ENCODE results near the gene TSPEAR.

TSPEAR gene

DNA sequence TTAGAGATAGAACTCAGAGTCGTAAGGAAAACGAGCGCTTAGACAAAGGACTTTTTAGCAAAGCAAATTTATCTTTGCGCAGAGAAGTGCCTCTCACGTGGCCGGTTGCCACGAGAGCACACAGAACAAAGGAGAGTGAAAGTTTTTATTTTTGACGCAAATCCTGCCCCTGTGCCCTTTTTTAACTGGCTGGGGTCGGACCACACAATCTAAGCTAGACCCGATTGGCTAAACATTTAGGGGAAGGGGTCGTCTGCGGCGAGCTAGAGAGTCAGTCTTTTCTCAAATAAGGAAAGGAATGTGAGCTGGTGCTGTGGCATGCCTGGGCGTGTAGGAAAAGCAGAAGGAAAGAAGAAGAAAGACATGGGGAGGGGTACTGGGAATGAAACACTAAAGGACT, 162.4 kb downstream of the TSPEAR start:
- H3K9me3 ChIP-seq (ENCODE audit: control insufficient read depth in 5 of 5, low read length in 5 of 5), result peaks cover 0 to 9% (median 2%) of the 10 kb centered on the region in 5 donors
- H3K4me1 ChIP-seq (ENCODE audit: control insufficient read depth in 5 of 5, insufficient read depth in 5 of 5, low read length in 5 of 5), result no peaks in the 10 kb centered on the region
- no peaks in the 10 kb centered on the region for H3K36me3 ChIP-seq (ENCODE audit: control insufficient read depth in 5 of 5, insufficient read depth in 5 of 5, low read length in 5 of 5)
- no peak overlapping the region for H3K9ac ChIP-seq (ENCODE audit: low read length in 5 of 5)
- no peak overlapping the region for H3K27ac ChIP-seq (ENCODE audit: low read depth, low read length)
- H3K27me3 ChIP-seq (ENCODE audit: control insufficient read depth in 5 of 5, insufficient read depth in 4 of 5, low read length in 5 of 5), result peaks cover 18 to 43% (median 32%) of the 10 kb centered on the region in 5 donors
- no peak overlapping the region for H3K4me3 ChIP-seq (ENCODE audit: low read depth in 1 of 5, low read length in 5 of 5)

GRCh38 chr21:44548381-44548780, 163.0 kb downstream of the TSPEAR start:
- no peaks in the 10 kb centered on the region for H3K36me3 ChIP-seq (ENCODE audit: control insufficient read depth in 5 of 5, insufficient read depth in 5 of 5, low read length in 5 of 5)
- no peak overlapping the region for H3K4me3 ChIP-seq (ENCODE audit: low read depth in 1 of 5, low read length in 5 of 5)
- no peaks in the 10 kb centered on the region for H3K4me1 ChIP-seq (ENCODE audit: control insufficient read depth in 5 of 5, insufficient read depth in 5 of 5, low read length in 5 of 5)
- no peak overlapping the region for H3K27ac ChIP-seq (ENCODE audit: low read depth, low read length)
- peaks cover 0 to 9% (median 2%) of the 10 kb centered on the region in 5 donors for H3K9me3 ChIP-seq (ENCODE audit: control insufficient read depth in 5 of 5, low read length in 5 of 5)
- H3K27me3 ChIP-seq (ENCODE audit: control insufficient read depth in 5 of 5, insufficient read depth in 4 of 5, low read length in 5 of 5), result peaks cover 16 to 40% (median 32%) of the 10 kb centered on the region in 5 donors
- no peak overlapping the region for H3K9ac ChIP-seq (ENCODE audit: low read length in 5 of 5)

GRCh38 chr21:44547656-44548331, 163.6 kb downstream of the TSPEAR start:
- H3K27me3 ChIP-seq (ENCODE audit: control insufficient read depth in 5 of 5, insufficient read depth in 4 of 5, low read length in 5 of 5), result peaks cover 16 to 40% (median 29%) of the 10 kb centered on the region in 5 donors
- H3K9me3 ChIP-seq (ENCODE audit: control insufficient read depth in 5 of 5, low read length in 5 of 5), result peaks cover 0 to 9% (median 4%) of the 10 kb centered on the region in 5 donors
- H3K4me1 ChIP-seq (ENCODE audit: control insufficient read depth in 5 of 5, insufficient read depth in 5 of 5, low read length in 5 of 5), result no peaks in the 10 kb centered on the region
- no peaks in the 10 kb centered on the region for H3K36me3 ChIP-seq (ENCODE audit: control insufficient read depth in 5 of 5, insufficient read depth in 5 of 5, low read length in 5 of 5)
- H3K9ac ChIP-seq (ENCODE audit: low read length in 5 of 5), result no peak overlapping the region
- no peak overlapping the region for H3K27ac ChIP-seq (ENCODE audit: low read depth, low read length)
- no peak overlapping the region for H3K4me3 ChIP-seq (ENCODE audit: low read depth in 1 of 5, low read length in 5 of 5)

DNA sequence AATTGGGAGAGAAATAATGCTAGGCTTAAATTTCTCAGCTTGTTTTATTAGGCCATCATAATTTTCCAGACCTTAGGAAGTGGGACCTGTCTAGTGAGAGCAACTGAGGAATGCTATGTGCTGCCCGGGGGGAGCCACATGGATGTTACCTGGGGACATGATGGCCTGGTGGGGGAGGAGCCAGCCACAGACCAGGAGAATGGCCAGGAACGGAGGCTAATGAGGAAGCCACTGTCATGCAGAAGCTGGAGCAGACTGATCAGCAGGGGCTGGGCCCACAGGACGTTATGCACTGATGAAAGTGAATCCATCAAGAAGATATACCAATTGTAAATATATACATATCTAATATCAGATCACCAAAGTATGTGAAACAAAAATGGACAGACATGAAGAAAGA, 166.8 kb downstream of the TSPEAR start:
- no peak overlapping the region for H3K27ac ChIP-seq (ENCODE audit: low read depth, low read length)
- peaks cover 0 to 11% (median 8%) of the 10 kb centered on the region in 5 donors for H3K9me3 ChIP-seq (ENCODE audit: control insufficient read depth in 5 of 5, low read length in 5 of 5)
- peaks cover 8 to 24% (median 14%) of the 10 kb centered on the region in 5 donors for H3K27me3 ChIP-seq (ENCODE audit: control insufficient read depth in 5 of 5, insufficient read depth in 4 of 5, low read length in 5 of 5)
- no peak overlapping the region for H3K9ac ChIP-seq (ENCODE audit: low read length in 5 of 5)
- no peak overlapping the region for H3K4me3 ChIP-seq (ENCODE audit: low read depth in 1 of 5, low read length in 5 of 5)
- no peaks in the 10 kb centered on the region for H3K4me1 ChIP-seq (ENCODE audit: control insufficient read depth in 5 of 5, insufficient read depth in 5 of 5, low read length in 5 of 5)
- no peaks in the 10 kb centered on the region for H3K36me3 ChIP-seq (ENCODE audit: control insufficient read depth in 5 of 5, insufficient read depth in 5 of 5, low read length in 5 of 5)

DNA sequence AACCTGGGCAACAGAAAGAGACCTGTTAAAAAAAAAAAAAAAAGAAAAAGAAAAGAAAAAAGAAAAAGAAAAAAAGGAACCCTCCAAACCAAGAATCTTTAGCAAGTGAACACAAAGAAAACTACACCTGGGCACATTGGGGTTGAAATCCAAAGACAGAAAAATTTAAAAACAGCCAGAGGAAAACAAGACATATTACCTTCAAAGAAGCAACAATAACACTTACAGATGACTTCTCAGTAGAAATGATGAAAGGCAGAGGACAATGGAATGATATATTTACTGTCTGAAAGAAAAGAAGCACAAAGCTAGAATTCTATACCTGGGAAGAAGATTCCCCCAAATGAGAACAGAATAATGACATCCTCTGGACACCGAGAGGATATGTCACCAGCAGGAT, 168.7 kb downstream of the TSPEAR start:
- Histone ChIP-seq H3K27ac (ENCODE audit: low read depth, low read length) (no peak overlapping the region), H3K9ac (ENCODE audit: low read length in 5 of 5) (no peak overlapping the region), H3K36me3 (ENCODE audit: control insufficient read depth in 5 of 5, insufficient read depth in 5 of 5, low read length in 5 of 5) (no peaks in the 10 kb centered on the region), H3K9me3 (ENCODE audit: control insufficient read depth in 5 of 5, low read length in 5 of 5) (peaks cover 0 to 11% (median 8%) of the 10 kb centered on the region in 5 donors), H3K4me1 (ENCODE audit: control insufficient read depth in 5 of 5, insufficient read depth in 5 of 5, low read length in 5 of 5) (no peaks in the 10 kb centered on the region), H3K27me3 (ENCODE audit: control insufficient read depth in 5 of 5, insufficient read depth in 4 of 5, low read length in 5 of 5) (peaks cover 3 to 10% (median 9%) of the 10 kb centered on the region in 5 donors), H3K4me3 (ENCODE audit: low read depth in 1 of 5, low read length in 5 of 5) (no peak overlapping the region)

GRCh38 chr21:44540741-44541288, 170.6 kb downstream of the TSPEAR start:
- Histone ChIP-seq H3K27ac (ENCODE audit: low read depth, low read length) (no peak overlapping the region), H3K9me3 (ENCODE audit: control insufficient read depth in 5 of 5, low read length in 5 of 5) (peaks cover 0 to 11% (median 0%) of the 10 kb centered on the region in 5 donors), H3K9ac (ENCODE audit: low read length in 5 of 5) (no peak overlapping the region), H3K4me3 (ENCODE audit: low read depth in 1 of 5, low read length in 5 of 5) (no peak overlapping the region), H3K36me3 (ENCODE audit: control insufficient read depth in 5 of 5, insufficient read depth in 5 of 5, low read length in 5 of 5) (no peaks in the 10 kb centered on the region), H3K4me1 (ENCODE audit: control insufficient read depth in 5 of 5, insufficient read depth in 5 of 5, low read length in 5 of 5) (no peaks in the 10 kb centered on the region), H3K27me3 (ENCODE audit: control insufficient read depth in 5 of 5, insufficient read depth in 4 of 5, low read length in 5 of 5) (peaks cover 3 to 9% (median 9%) of the 10 kb centered on the region in 5 donors)

DNA sequence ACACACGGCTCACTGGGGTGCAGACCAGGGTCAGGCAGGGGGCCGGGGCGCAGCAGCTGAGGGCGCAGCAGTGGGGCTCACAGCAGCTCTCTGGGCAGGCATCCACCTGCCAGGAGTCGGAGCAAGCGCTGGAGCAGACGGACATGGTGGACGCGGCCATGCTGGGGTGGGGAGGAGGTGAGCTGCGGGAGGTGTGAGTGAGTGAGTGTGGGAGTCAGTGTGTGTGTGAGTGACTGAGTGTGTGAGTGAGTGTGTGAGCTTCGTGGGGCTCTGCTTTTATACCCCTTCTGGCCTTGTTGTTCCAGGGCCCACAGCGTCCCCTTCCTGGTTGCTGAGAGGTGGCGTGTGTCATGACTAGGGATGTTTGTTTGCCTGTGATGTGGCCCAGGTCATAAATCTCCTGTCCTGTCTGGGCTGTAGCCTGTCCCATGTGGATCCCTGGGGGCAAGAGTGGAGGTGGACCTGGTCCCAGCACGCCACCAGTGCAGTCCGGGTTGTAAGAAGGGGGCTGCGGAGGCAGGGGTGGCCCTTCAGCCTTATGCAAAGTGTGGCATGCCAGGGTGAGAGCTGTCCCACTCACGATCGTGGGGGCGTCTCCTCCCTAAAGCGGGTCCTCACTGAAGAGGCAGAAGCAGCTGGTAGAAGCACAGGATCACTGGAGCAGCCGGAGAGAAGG, 171.2 kb downstream of the TSPEAR start, which contains the start of gene KRTAP10-1:
Gene KRTAP10-1 (minus strand): TSS at position 205 of the 676 bp plus-strand sequence. CDS start 45 bp downstream, at position 160.
- peaks cover 0 to 11% (median 0%) of the 10 kb centered on the region in 5 donors for H3K9me3 ChIP-seq (ENCODE audit: control insufficient read depth in 5 of 5, low read length in 5 of 5)
- no peak within 1 kb of the TSS for H3K27ac ChIP-seq (ENCODE audit: low read depth, low read length)
- H3K4me1 ChIP-seq (ENCODE audit: control insufficient read depth in 5 of 5, insufficient read depth in 5 of 5, low read length in 5 of 5), result no peaks in the 10 kb centered on the region
- H3K9ac ChIP-seq (ENCODE audit: low read length in 5 of 5), result no peak within 1 kb of the TSS
- peaks cover 3 to 9% (median 9%) of the 10 kb centered on the region in 5 donors for H3K27me3 ChIP-seq (ENCODE audit: control insufficient read depth in 5 of 5, insufficient read depth in 4 of 5, low read length in 5 of 5)
- no peak within 1 kb of the TSS for H3K4me3 ChIP-seq (ENCODE audit: low read depth in 1 of 5, low read length in 5 of 5)
- H3K36me3 ChIP-seq (ENCODE audit: control insufficient read depth in 5 of 5, insufficient read depth in 5 of 5, low read length in 5 of 5), result no peaks in the 10 kb centered on the region

DNA sequence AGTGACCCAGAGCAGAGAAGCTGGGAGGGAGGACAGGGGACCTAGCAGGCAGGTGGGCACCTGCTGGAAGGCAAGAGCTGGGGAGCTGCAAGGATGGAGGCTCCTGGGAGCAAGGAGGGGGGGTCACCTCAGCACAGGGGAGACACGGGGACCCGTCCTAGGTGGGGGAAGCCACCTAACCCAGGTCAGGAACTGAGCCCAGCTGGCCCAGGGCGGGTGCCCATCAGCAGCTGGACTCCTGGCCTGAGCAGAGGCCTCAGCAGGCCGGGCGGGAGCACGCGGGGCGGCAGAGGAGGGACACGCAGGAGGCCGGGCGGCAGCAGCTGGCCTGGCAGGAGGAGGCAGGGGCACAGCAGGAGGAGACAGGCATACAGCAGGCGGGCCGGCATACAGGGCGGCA, 172.3 kb downstream of the TSPEAR start:
- Histone ChIP-seq H3K4me3 (ENCODE audit: low read depth in 1 of 5, low read length in 5 of 5) (no peak overlapping the region), H3K9me3 (ENCODE audit: control insufficient read depth in 5 of 5, low read length in 5 of 5) (peaks cover 0 to 11% (median 0%) of the 10 kb centered on the region in 5 donors), H3K9ac (ENCODE audit: low read length in 5 of 5) (no peak overlapping the region), H3K27ac (ENCODE audit: low read depth, low read length) (no peak overlapping the region), H3K36me3 (ENCODE audit: control insufficient read depth in 5 of 5, insufficient read depth in 5 of 5, low read length in 5 of 5) (no peaks in the 10 kb centered on the region), H3K27me3 (ENCODE audit: control insufficient read depth in 5 of 5, insufficient read depth in 4 of 5, low read length in 5 of 5) (peaks cover 3 to 9% (median 9%) of the 10 kb centered on the region in 5 donors), H3K4me1 (ENCODE audit: control insufficient read depth in 5 of 5, insufficient read depth in 5 of 5, low read length in 5 of 5) (no peaks in the 10 kb centered on the region)

GRCh38 chr21:44537930-44538911, 173.2 kb downstream of the TSPEAR start:
- Histone ChIP-seq H3K4me3 (ENCODE audit: low read depth in 1 of 5, low read length in 5 of 5) (no peak overlapping the region), H3K4me1 (ENCODE audit: control insufficient read depth in 5 of 5, insufficient read depth in 5 of 5, low read length in 5 of 5) (no peaks in the 10 kb centered on the region), H3K9me3 (ENCODE audit: control insufficient read depth in 5 of 5, low read length in 5 of 5) (peaks cover 0 to 11% (median 0%) of the 10 kb centered on the region in 5 donors), H3K9ac (ENCODE audit: low read length in 5 of 5) (no peak overlapping the region), H3K27me3 (ENCODE audit: control insufficient read depth in 5 of 5, insufficient read depth in 4 of 5, low read length in 5 of 5) (peaks cover 3 to 9% (median 9%) of the 10 kb centered on the region in 5 donors), H3K27ac (ENCODE audit: low read depth, low read length) (no peak overlapping the region), H3K36me3 (ENCODE audit: control insufficient read depth in 5 of 5, insufficient read depth in 5 of 5, low read length in 5 of 5) (no peaks in the 10 kb centered on the region)

Measured in subcutaneous abdominal adipose tissue (tissue), 5 donors.